ENCODE data around the gene PGBD1. TPM values are rescaled to one million over a fixed set of nuclear protein-coding genes. Genes with fewer than 3 reads are reported as not detected.
A peak's percentile ranks its signal among the peaks of the same experiment; 100 is the strongest.
"Not testable (repeated sequence)": the region's sequence is repeated elsewhere in the genome, so short reads cannot be mapped to it uniquely, and the experiment has no call there.

PGBD1 gene
- polyA plus RNA-seq, 4 donors: 9.0 to 12.7 (median 10.7) TPM

DNA sequence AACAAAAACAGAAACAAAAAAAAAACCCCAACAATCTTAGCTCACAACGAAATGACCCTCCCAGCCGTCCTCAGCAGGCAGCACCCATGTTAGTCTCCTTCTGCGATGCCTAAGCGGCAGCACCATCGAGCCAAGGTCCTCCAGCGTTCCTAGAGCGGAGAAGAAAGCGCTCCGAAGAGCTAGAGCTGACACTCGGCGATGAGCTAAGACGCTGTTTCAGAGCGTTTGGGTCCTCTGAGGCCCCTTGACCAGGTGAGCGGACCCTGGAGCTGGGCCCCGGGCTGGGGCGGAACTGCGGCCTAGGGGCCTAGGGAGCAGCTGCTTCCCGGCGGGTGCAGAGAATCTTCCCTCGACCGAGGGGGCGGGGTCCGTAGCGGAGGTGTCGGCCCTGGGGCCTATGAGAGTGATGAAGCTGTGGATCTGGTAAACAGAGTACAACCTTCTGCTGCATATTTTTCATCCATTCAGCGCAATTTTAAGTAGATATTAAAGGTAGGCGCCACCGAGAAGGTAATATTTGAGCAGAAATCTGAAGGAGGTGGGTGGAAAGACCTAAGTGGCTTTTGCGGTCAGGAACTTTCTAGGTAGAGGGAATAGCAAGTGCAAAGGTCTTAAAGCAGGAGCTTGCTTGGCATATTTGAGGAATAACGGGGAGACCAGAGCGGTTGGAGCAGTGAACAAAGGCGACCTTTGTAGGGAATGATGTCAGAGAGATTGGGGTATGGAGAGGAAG is 14.2 kb upstream of the PGBD1 start, which contains the start of gene ZSCAN26:
ZSCAN26 (plus strand) TSS at position 182 of the 733 bp plus-strand sequence. CDS start 4,777 bp downstream, outside the sequence.
- peak; percentile 88 to 94 (median 91) for DNase-seq (ENCODE audit: low read depth in 4 of 4, low spot score in 2 of 4)

DNA sequence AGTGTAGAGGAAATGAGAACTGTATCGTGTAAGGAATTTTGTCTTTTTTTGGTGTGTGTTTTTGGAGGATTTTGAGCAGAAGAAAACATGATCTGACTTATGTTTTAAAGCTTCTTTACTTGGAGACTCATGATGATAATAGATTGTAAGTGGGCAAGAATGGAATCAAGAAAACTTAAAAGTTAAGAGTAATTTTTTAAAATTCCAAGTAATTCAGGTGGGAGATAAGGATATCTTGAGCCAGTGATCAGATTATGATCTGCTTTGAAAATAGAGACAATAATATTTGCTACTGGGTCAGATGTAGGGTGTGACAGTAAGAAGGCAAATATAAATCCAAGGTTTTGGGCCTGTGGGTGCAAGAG is 13.7 kb upstream of the PGBD1 start:
- no peak for DNase-seq (ENCODE audit: low read depth in 4 of 4, low spot score in 2 of 4)

DNA sequence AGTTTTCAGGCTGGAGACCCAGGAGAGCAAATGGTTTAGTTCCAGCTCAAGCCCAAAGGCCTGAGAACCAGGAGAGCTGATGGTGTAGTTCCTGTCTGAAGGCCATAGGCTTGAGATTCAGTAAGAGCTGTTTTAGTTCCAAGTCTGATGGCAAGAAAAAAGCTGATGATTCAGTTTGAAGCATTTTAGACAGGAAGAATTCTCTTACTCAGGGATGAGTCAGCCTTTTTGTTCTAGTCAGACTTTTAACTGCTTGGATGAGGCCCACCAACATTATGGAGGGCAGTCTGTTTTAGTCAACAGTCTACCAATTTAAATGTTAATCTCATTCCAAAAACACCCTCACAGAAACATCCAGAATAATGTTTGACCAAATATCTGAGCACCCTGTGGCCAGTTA is 11.9 kb upstream of the PGBD1 start:
- DNase-seq (ENCODE audit: low read depth in 4 of 4, low spot score in 2 of 4): no peak

DNA sequence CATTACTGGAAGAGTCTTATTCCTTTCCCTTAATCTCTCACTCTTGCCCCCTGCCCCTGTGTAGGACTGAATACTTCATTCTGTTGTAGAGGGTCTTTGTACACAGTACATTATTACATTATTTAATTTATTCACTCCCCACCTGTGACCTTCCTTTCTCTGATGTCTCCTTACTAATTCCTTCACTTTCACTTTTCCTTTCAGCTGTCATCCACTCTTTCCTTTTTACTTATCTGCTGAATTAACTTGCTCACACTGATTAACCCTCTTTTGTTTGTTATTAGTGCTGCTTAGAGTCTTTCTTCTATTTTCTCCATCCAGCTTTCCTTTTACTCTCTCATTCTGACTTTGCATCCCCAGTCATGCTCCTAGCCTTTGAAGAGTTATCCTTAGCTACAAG is 6.5 kb upstream of the PGBD1 start:
- DNase-seq (ENCODE audit: low read depth in 4 of 4, low spot score in 2 of 4): no peak

DNA sequence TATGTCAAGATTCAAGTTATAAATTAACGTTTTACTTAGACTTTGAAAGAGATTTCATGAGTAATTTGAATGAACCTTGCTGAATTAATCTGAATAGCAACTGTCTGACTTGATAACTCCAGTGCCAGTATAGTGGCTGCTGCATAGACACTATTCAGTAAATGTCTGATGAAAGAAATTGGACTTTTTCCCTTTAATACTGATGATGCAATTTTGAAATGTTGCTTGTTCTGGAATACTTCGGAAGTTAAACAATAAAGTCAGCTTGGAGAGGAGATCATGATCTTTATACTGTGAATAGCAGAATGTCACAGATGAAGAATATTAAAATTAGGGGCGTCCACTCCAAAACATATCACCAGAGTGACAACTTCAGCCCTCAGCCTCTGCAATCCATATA is 3.6 kb upstream of the PGBD1 start:
- DNase-seq (ENCODE audit: low read depth in 4 of 4, low spot score in 2 of 4): no peak

DNA sequence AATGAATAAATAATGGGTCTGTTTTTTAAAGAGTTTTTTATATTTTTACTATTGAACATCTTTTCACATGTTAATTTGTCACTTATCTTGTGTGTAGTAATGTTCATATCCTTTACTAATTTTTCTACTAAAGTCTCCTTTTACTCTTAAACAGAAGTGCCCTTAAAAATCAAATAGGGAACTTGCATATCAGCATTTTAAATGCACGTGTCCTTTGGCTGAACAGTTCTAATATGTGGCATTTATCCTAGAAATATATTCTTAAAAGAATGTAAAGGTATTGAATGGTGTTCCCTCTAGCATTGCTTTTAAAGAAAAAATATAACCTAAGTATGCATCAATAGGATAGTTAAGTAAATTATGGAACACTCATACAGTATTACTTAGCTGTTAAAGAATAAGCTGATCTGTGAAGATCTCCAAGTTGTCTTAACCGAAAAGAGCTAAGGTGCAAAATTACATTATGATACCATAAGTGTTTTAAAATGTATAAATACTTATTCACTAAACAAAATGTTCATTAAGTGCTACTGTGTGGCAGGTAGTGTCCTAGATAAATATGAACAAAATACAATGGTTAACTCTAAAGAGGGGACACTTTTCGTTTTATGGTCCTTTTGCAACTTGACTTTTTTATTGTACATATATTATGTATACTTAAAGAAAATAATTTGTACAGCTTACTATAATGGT is 631 bp upstream of the PGBD1 start:
- no peak for DNase-seq (ENCODE audit: low read depth in 4 of 4, low spot score in 2 of 4)

DNA sequence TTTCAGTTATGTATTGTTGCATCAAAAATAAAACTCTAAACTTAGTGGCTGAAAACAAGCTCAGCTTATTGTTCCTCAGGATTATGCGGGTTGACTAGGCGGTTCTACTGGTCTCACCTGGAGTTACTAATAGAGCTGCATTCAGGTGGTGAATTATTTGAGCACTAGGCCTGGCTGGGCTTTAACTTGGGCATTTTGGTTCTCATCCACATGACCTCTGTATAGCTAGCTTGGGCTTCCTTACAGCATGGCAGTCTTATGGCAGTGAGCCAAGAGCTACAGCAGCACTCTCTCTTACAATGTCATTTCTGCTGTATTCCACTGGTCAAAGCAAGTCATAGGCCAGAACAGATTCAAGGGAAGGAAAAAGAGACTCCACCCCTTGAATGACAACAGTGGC is 1.6 kb downstream of the PGBD1 start:
- DNase-seq (ENCODE audit: low read depth in 4 of 4, low spot score in 2 of 4): no peak

DNA sequence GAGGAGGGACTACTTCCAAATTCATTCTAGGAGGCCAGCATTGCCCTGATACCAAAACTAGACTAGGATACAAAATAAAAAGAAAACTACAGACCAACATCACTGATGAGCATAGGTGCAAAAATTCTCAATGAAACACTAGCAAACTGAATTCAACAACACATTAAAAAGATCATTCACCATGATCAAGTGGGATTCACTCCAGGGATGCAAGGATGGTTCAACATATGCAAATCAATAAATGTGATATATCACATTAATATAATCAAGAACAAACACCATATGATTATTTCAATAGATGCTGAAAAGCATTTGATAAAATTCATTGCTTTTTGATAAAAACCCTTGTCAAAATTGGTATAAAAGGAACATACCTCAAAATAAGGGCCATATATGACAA is 10.2 kb downstream of the PGBD1 start:
- no peak for DNase-seq (ENCODE audit: low read depth in 4 of 4, low spot score in 2 of 4)

DNA sequence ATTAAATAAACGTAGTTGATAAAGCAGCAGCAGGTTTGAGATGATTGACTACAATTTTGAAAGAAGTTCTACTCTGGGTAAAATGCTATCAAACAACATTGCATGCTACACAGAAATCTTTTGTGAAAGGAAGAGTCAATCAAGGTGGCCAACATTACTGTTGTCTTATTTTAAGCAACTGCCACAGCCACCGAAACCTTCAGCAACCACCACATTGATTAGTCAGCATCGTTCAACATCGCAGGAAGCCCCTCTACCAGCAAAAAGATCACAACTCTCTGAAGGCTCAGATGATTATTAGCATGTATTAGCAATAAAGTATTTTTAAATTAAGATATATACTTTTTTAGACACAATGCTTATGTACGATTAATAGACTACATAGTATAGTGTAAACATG is 14.0 kb downstream of the PGBD1 start:
- no peak for DNase-seq (ENCODE audit: low read depth in 4 of 4, low spot score in 2 of 4)

DNA sequence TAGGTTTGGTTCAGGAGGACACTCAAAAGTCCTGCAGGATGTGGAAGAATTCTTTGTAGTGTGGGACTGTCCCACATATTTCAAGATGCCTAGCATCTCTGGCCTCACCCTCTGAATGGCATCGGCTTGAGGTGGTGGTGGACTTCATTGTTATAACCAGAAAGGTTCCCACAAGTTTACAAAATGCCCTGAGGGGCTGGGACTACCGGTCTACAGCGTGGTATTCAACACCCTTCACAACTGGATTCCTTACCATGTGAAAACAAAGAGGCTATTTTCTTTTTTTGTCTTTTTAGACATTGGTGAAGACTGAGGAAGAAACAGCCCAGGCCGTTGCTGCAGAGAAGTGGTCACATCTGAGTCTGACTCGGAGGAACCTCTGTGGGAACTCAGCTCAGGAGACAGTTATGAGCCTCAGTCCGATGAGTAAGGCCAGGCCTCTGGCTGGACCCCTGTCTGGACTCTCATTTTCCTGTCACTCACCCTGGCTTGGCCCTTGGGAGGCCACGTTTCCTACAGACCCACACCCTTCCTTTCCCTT is 15.2 kb downstream of the PGBD1 start:
- DNase-seq (ENCODE audit: low read depth in 4 of 4, low spot score in 2 of 4): no peak

DNA sequence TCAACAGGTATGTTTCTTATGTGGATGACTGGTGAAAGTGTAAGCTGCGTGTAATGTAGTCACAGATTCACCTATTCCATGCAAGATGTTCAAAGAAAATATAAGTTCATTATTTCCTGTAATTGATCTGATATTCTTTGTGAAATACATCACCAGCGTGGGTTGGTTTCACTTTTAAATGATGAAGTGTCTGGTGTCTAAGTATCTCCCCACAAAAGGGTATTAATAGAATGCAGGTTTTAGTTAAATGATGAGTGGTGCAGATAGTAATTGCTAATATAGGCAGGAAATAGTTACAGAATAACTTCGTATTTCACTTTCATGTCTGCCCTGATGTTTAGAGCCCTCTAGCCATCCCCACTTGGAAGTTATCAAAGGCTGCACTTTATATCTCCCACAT is 22.2 kb downstream of the PGBD1 start:
- no peak for DNase-seq (ENCODE audit: low read depth in 4 of 4, low spot score in 2 of 4)

DNA sequence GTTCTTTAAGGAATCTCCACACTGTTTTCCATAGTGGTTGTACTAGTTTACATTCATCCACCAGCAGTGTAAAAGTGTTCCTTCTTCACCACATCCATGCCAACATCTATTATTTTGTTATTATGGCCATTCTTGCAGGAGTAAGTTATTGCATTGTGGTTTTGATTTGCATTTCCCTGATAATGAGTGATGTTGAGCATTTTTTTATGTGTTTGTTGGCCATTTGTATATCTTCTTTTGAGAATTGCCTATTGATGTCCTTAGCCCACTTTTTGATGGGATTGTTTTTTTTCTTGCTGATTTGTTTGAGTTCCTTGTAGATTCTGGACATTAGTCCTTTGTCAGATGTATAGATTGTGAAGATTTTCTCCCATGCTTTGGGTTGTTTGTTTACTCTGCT is 25.0 kb downstream of the PGBD1 start:
- not testable (repeated sequence) for DNase-seq (ENCODE audit: low read depth in 4 of 4, low spot score in 2 of 4)

DNA sequence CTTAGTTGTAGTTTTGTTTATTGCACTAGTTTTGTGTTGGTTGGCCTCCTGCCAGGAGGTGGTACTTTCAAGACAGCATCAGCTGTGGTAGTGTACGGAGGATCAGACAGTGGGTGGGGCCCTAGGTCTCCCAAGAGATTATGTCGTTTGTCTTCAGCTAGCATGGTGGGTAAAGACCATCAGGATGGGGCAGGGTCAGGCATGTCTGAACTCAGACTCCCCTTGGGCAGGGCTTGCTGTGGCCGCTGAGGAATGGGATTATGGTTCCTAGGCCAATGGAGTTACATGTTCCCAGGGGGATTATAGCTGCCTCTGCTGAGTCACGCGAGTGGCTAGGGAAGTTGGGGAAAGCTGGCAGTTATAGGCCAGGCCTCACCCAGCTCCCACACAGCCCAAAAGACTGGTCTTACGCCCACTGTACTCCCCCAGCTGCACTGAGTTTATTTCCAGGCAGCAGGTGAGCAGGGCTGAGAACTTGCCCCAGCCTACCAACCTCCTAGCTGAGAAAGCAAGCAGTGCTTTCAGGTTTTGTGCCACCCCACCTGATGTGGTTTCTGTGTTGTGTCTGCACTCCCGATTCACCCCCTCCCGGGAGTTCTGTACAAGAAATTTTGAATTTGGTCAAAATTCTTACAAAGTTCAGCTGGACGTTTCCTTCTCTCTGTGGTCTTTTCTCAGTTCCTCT is 29.9 kb downstream of the PGBD1 start:
- DNase-seq (ENCODE audit: low read depth in 4 of 4, low spot score in 2 of 4): no peak

DNA sequence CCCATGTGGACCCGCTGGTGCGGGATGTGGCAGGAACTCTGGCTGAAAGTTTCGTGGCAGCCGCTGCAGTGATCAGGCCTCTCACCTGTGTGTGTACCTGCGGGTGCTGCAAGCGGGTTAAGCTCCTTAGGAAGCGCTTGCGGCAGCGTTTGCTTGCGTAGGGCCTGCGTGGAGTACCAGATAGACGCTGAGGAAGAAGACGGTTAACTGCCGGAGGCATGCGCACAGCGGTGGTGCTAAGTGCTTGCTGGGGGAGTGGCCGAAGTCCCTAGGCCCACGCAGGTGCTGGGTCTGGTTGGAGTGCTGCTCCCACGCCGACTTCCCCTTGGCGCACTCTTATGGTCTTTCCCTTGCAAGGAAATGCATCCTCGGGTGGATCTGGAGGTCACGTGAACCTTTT is 31.6 kb downstream of the PGBD1 start:
- DNase-seq (ENCODE audit: low read depth in 4 of 4, low spot score in 2 of 4): no peak

DNA sequence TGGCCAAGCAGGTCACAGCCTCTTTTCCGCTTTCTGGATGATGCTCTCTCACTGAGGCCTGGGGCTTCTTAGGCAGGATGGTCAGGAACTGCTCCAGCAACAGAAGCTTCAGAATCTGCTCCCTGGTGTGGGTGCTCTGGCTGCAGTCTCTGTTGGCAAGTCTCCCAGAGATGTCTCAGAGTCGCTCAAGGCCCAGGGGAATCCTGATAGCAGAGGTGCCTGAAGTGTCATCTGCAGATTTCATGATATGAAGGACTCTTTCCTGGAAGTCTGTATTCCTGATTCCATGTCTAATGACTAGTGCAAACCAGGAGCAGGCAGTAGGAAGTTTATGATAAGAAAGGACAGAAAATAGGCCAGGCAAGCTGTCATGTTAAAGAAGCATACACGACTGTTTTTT is 34.3 kb downstream of the PGBD1 start:
- no peak for DNase-seq (ENCODE audit: low read depth in 4 of 4, low spot score in 2 of 4)

DNA sequence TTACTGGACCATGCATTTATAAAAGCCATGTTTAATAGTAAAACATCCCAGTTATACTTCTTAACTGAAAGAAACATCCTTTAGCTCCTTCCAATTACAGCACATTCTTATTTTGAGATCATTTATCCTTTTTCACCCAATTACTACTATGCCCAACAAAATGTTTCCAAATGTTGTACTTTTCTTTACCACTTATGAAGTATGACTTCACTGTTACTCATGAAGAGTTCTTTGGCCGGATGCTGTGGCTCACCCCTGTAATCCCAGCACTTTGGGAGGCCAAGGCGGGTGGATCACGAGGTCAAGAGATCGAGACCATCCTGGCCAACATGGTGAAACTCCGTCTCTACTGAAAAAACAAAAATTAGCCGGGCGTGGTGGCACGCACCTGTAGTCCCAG is 36.5 kb downstream of the PGBD1 start:
- not testable (repeated sequence) for DNase-seq (ENCODE audit: low read depth in 4 of 4, low spot score in 2 of 4)

DNA sequence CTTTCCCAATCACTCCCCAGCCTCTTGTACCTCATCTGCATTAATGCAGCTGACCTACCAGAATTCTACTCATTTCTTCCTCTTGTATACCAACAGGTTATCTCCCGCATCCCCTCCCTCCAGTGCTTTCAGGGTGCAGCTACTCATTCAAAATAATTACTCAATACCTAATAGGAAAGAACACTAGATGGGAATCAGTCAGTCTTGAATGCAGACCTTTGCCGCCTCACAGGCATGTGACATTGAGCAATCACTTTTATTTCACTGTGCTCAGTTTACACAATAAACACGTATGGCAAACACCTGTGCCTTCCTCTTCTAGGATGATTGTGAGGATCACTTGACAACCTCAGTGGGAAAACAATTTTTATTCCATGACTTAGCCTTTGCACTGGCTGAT is 41.3 kb downstream of the PGBD1 start:
- no peak for DNase-seq (ENCODE audit: low read depth in 4 of 4, low spot score in 2 of 4)

DNA sequence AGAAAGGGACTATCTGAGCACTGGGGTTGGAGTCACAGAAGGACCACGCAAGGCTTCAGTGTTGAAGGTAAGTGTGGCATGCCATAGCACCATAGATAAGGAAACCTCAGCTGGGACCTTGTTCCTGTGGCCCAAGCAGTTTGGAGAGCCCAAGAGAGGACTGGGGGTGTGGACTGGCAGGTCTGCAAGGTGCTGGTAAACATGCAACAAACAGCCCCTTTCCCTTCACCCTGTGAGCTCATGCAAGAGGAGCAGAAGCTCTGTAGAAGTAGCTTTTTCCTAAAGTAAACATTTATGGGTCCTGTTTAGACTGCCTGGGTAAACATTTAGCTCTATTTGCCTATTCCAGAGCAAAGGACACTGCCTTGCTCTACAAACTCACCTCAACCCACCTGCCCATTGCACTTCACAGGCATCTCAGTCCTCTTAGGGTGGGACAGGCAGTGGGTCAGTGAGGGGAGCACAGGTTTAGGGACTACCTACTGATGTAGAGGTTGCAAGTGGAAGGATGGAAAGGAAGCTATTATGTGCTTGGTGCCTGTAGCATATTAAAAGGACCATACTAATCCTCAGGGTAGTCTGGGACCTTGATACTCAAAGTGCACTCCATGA is 42.5 kb downstream of the PGBD1 start:
- DNase-seq (ENCODE audit: low read depth in 4 of 4, low spot score in 2 of 4): no peak

DNA sequence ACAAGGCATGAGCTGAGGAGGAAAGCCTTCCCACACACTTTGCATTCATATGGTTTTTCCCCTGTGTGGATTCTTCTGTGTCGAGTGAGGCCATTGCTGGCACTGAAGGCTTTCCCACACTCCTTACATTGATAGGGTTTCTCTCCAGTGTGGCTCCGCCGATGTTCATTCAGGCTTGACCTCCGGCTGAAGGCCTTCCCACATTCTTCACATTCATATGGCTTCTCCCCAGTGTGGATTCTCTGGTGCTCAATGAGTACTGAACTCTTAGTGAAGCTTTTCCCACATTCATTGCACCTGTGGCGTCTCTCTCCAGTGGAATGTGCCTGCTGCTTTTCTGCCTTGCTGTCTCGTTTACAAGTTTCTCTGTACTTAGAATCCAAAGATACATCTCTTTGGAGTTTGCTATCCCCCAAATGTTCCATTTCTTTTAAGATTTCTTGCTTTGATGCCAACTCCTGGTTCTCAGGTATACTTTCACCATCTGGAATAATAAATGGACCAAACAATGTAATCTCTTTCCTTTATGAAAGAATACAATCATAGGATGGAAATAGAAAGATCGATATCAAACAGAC is 45.1 kb downstream of the PGBD1 start:
- no peak for DNase-seq (ENCODE audit: low read depth in 4 of 4, low spot score in 2 of 4)

DNA sequence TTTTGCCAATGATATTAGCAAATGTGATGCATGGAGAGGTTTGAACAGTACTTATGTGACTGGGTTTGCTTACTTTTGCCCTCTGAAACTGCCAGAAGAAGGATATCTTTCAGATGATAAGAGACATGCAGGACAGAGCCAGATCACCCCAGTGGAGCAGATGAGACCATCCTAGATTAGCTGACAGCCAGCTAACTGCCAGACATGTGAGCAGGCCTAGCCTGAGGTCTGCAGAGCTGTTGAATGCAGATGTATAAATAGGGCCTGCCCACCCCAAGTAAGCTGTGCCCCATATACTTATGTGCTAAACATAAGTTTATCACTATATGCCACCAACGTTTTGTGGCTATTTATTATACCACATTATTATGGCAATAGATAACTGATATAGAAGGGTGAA is 48.7 kb downstream of the PGBD1 start:
- no peak for DNase-seq (ENCODE audit: low read depth in 4 of 4, low spot score in 2 of 4)

DNA sequence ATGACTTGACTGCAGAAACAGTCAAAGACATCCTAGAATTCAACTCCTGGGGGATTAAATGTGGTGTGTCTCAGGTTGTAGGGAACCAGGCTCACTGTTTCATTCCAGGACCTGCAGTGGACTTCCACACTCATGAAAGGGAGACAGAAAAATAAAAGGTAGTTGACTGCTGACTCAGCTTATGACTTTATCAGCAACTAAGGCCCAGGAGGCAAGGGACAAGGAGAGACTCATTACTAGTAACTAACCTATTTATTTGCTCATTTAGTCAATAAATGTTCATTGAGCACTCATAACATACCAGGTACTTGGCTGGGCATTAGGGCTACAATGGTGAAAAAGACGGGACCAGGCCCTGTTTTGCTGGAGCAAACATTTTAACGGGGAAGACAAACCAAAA is 51.7 kb downstream of the PGBD1 start:
- DNase-seq (ENCODE audit: low read depth in 4 of 4, low spot score in 2 of 4): no peak
